Measurements from ENCODE around the gene NEU2.
"Not testable (repeated sequence)": the region's sequence is repeated elsewhere in the genome, so short reads cannot be mapped to it uniquely, and the experiment has no call there.

The NEU2 gene

GRCh38 chr2:233010569-233011267, 21.8 kb upstream of the NEU2 start:
- no peak for DNase-seq

GRCh38 chr2:233011268-233011650, 21.2 kb upstream of the NEU2 start:
- no peak for DNase-seq

GRCh38 chr2:233011702-233012131, 20.8 kb upstream of the NEU2 start:
- no peak for DNase-seq

GRCh38 chr2:233012301-233012971, 20.0 kb upstream of the NEU2 start:
- no peak for DNase-seq

- DNase-seq = no peak
Measured at GRCh38 chr2:233013027-233013461, 19.4 kb upstream of the NEU2 start, which contains the start of gene NGEF. NGEF (minus strand) TSS chr2:233013256; CDS start chr2:232974890, 38,366 bp downstream.

- no peak for DNase-seq
Measured at GRCh38 chr2:233013650-233014049, 18.8 kb upstream of the NEU2 start.

GRCh38 chr2:233015019-233015645, 17.3 kb upstream of the NEU2 start:
- DNase-seq = no peak

- DNase-seq = no peak
Measured at GRCh38 chr2:233017947-233018346, 14.5 kb upstream of the NEU2 start.

GRCh38 chr2:233019610-233020009, 12.9 kb upstream of the NEU2 start:
- DNase-seq = not testable (repeated sequence)

- DNase-seq = no peak
Measured at GRCh38 chr2:233020454-233020853, 12.0 kb upstream of the NEU2 start.

GRCh38 chr2:233021771-233022170, 10.7 kb upstream of the NEU2 start:
- DNase-seq = no peak

- no peak for DNase-seq
Measured at GRCh38 chr2:233022561-233022960, 9.9 kb upstream of the NEU2 start.

GRCh38 chr2:233023007-233023760, 9.3 kb upstream of the NEU2 start:
- DNase-seq = no peak

GRCh38 chr2:233023761-233024410, 8.6 kb upstream of the NEU2 start:
- no peak for DNase-seq

- DNase-seq = no peak
Measured at GRCh38 chr2:233025706-233026105, 6.8 kb upstream of the NEU2 start.

- no peak for DNase-seq
Measured at GRCh38 chr2:233026198-233026813, 6.2 kb upstream of the NEU2 start.

- no peak for DNase-seq
Measured at GRCh38 chr2:233029321-233029720, 3.2 kb upstream of the NEU2 start.

GRCh38 chr2:233031556-233032500, 644 bp upstream of the NEU2 start:
- DNase-seq = no peak

GRCh38 chr2:233033672-233034071, 1.2 kb downstream of the NEU2 start:
- no peak for DNase-seq

GRCh38 chr2:233034091-233034882, 1.8 kb downstream of the NEU2 start:
- DNase-seq = no peak

Data from CD4-positive, alpha-beta T cell treated with Interferon alpha-2 for 1 hour (primary cell).